HepG2 (cell line): ENCODE results near the gene CCL18. TPM values are rescaled to one million over a fixed set of nuclear protein-coding genes. Genes with fewer than 3 reads are reported as not detected.

Experiments
- ATAC-seq: fragments of 200-7000 bp; cut with Tn5 transposase; 3 replicates; pipeline ENCODE4 v1.9.1; 2020; ENCODE audit warnings: mild to moderate bottlenecking, moderate library complexity
- BruUV-seq: library from RNA; stranded (reverse); fragments of 400-500 nt; replicated peaks from 2 replicates; lab custom pipeline; 2021; lab: Mats Ljungman, UMichigan
- CTCF ChIA-PET: fragments of 300-600 bp; formaldehyde crosslinking; extraction: SDS; loops from one replicate; lab custom pipeline; 2021; ENCODE audit warnings: low total read pairs, inconsistent platforms, low intra/inter-chr PET ratio; lab: Yijun Ruan, JAX
- POLR2A ChIA-PET: fragments of 350-600 bp; sonication (Branson Sonifier 250); formaldehyde crosslinking; loops from one replicate; lab custom pipeline; 2020; ENCODE audit warnings: antibody characterized with exemption, inconsistent platforms; lab: Yijun Ruan, JAX
- DNase-seq: peaks from one replicate; pipeline ENCODE4 v3.0.0-alpha.2; 2015; ENCODE audit warnings: low spot score
- FAIRE-seq: peaks from 3 replicates; lab custom pipeline; 2011; peaks lifted over from hg19 to GRCh38; lab: Jason Lieb, UNC
- H2AFZ ChIP-seq: one replicate; pipeline ENCODE4 v1.6.1; 2011; ENCODE audit warnings: low read length, inconsistent platforms
- H3K27ac ChIP-seq: fragments of 300-600 bp; 3 replicates; pipeline ENCODE4 v1.8.0; 2011; ENCODE audit warnings: mixed run types, mild to moderate bottlenecking, mixed read lengths, low read length, inconsistent platforms; ENCODE audit not compliant: insufficient read depth; ENCODE audit errors: extremely low read length
- H3K27me3 ChIP-seq, 2 experiments: fragments of 200-600 bp in 1 of 2; 2 replicates in 1 of 2; 3 replicates in 1 of 2; pipeline versions ENCODE4 v1.6.0 to v1.8.0; 2011; ENCODE audit warnings: low read length in 2 of 2, mild to moderate bottlenecking in 2 of 2, moderate library complexity in 2 of 2, inconsistent platforms in 1 of 2; ENCODE audit not compliant: insufficient read depth in 2 of 2, control insufficient read depth in 1 of 2
- H3K36me3 ChIP-seq, 2 experiments: fragments of 200-600 bp in 1 of 2; replicated peaks in 1 of 2; 2 replicates in 1 of 2; 3 replicates in 1 of 2; pipeline versions ENCODE4 v1.5.1 to v1.8.0; 2011; ENCODE audit warnings: low read length in 2 of 2, inconsistent platforms in 1 of 2; ENCODE audit not compliant: insufficient read depth in 2 of 2, control insufficient read depth in 1 of 2
- H3K4me1 ChIP-seq: 2 replicates; pipeline ENCODE4 v1.5.1; 2012; ENCODE audit warnings: low read length, inconsistent platforms; ENCODE audit not compliant: insufficient read depth
- H3K4me2 ChIP-seq: 2 replicates; pipeline ENCODE4 v1.6.0; 2011; ENCODE audit warnings: low read depth, low read length, inconsistent platforms
- H3K4me3 ChIP-seq, 3 experiments: fragments of 200-600 bp in 1 of 3; sonication (generic), shearing (Covaris generic) in 1 of 3; replicated peaks in 1 of 3; 2 replicates each; pipeline ENCODE4 v1.5.1; 2011 to 2016; ENCODE audit warnings: low read length in 3 of 3, inconsistent platforms in 2 of 3, low read depth in 2 of 3, mild to moderate bottlenecking in 2 of 3, control low read depth in 1 of 3, mixed read lengths in 1 of 3; ENCODE audit not compliant: insufficient read depth in 1 of 3
- H3K79me2 ChIP-seq: one replicate; pipeline ENCODE4 v1.6.1; 2011; ENCODE audit warnings: low read length, inconsistent platforms; ENCODE audit not compliant: insufficient read depth
- H3K9ac ChIP-seq: 2 replicates; pipeline ENCODE4 v1.6.0; 2011; ENCODE audit warnings: mild to moderate bottlenecking, low read depth, low read length, inconsistent platforms; ENCODE audit not compliant: insufficient read depth
- H3K9me3 ChIP-seq: 2 replicates; pipeline ENCODE4 v1.5.1; 2012; ENCODE audit warnings: mild to moderate bottlenecking, low read length
- H4K20me1 ChIP-seq: 2 replicates; pipeline ENCODE4 v1.6.0; 2011; ENCODE audit warnings: inconsistent platforms, mild to moderate bottlenecking, low read length, moderate library complexity; ENCODE audit not compliant: insufficient read depth
- ARNT2 ChIP-seq: sonication (generic); formaldehyde crosslinking; IDR thresholded peaks from 2 replicates; pipeline ENCODE4 v1.8.0; 2022; ENCODE audit warnings: mild to moderate bottlenecking, low read depth, missing genetic modification reagents, moderate library complexity
- CCAR2 ChIP-seq: fragments of 200-400 bp; formaldehyde crosslinking; optimal IDR thresholded peaks from 2 replicates; pipeline ENCODE3; 2018; ENCODE audit warnings: low read depth, mild to moderate bottlenecking, low read length, moderate library complexity
- DMTF1 ChIP-seq: sonication (generic); formaldehyde crosslinking; IDR thresholded peaks from 2 replicates; pipeline ENCODE4 v1.4.0; 2020; ENCODE audit warnings: mild to moderate bottlenecking, missing genetic modification reagents
- EEA1 ChIP-seq: sonication (generic); formaldehyde crosslinking; IDR thresholded peaks from 2 replicates; pipeline ENCODE4 v1.5.1; 2020; ENCODE audit warnings: mild to moderate bottlenecking, missing genetic modification reagents, borderline replicate concordance
- HMG20A ChIP-seq: IDR thresholded peaks from 2 replicates; pipeline ENCODE4 v1.6.1; 2016; ENCODE audit warnings: borderline replicate concordance
- HNRNPL ChIP-seq: fragments of 200-400 bp; formaldehyde crosslinking; IDR thresholded peaks from 2 replicates; pipeline ENCODE4 v1.6.1; 2017; ENCODE audit warnings: mild to moderate bottlenecking, low read depth, low read length
- KDM3A ChIP-seq: IDR thresholded peaks from 2 replicates; pipeline ENCODE4 v1.6.1; 2018; ENCODE audit warnings: low read depth, missing compliant biosample characterization
- MNT ChIP-seq: fragments of 450-650 bp; IDR thresholded peaks from 2 replicates; pipeline ENCODE4 v1.6.1; 2016
- MXD1 ChIP-seq: sonication (generic); formaldehyde crosslinking; IDR thresholded peaks from 2 replicates; pipeline ENCODE4 v1.4.0; 2020; ENCODE audit warnings: mild to moderate bottlenecking, missing genetic modification reagents
- NKX3-1 ChIP-seq: sonication (generic); formaldehyde crosslinking; IDR thresholded peaks from 2 replicates; pipeline ENCODE4 v1.5.0; 2020; ENCODE audit warnings: missing genetic modification reagents
- PBX3 ChIP-seq: sonication (generic); formaldehyde crosslinking; IDR thresholded peaks from 2 replicates; pipeline ENCODE4 v1.8.1; 2023; ENCODE audit warnings: missing genetic modification reagents, inconsistent platforms, borderline replicate concordance
- SMARCE1 ChIP-seq: fragments of 450-650 bp; IDR thresholded peaks from 2 replicates; pipeline ENCODE4 v1.6.1; 2017; ENCODE audit warnings: borderline replicate concordance
- TCF12 ChIP-seq, 2 experiments: fragments of 450-650 bp in 1 of 2; sonication (generic) in 1 of 2; formaldehyde crosslinking in 1 of 2; IDR thresholded peaks; 2 replicates each; pipeline versions ENCODE4 v1.6.1 to v1.8.0; 2017 to 2022; ENCODE audit warnings: antibody characterized with exemption in 1 of 2, mild to moderate bottlenecking in 1 of 2, missing genetic modification reagents in 1 of 2, moderate library complexity in 1 of 2
- ZNF17 ChIP-seq: sonication (generic); formaldehyde crosslinking; IDR thresholded peaks from 2 replicates; pipeline ENCODE4 v1.5.0; 2020; ENCODE audit warnings: mild to moderate bottlenecking, missing genetic modification reagents
- ZNF34 ChIP-seq: sonication (generic); formaldehyde crosslinking; IDR thresholded peaks from 2 replicates; pipeline ENCODE4 v1.4.0; 2020; ENCODE audit warnings: mild to moderate bottlenecking, missing genetic modification reagents, borderline replicate concordance
- ZNF558 ChIP-seq: sonication (generic); formaldehyde crosslinking; IDR thresholded peaks from 2 replicates; pipeline ENCODE4 v1.9.0; 2022; ENCODE audit warnings: mild to moderate bottlenecking, missing genetic modification reagents, borderline replicate concordance
- WGBS: methylation state at CpG from one replicate; pipeline ENCODE4 v1.1.6; 2017; ENCODE audit warnings: low lambda C conversion rate; 5-methylcytosine and 5-hydroxymethylcytosine counted together
- in situ Hi-C: cut with HindIII; loops from 2 replicates; pipeline ENCODE4 v1.10.0; 2017; ENCODE audit warnings: low pct_unique_long_range_greater_than_20kb; ENCODE audit not compliant: extremely low pct_ligation_motif_present
- intact Hi-C: fragments of 100-400 bp; cut with micrococcal nuclease; formaldehyde crosslinking; loops from one replicate; pipeline ENCODE4 v1.10.0; 2022; ENCODE audit not compliant: unreplicated experiment
- polyA plus RNA-seq, 8 experiments: library from polyadenylated mRNA; depleted of rRNA in 3 of 8; stranded (reverse) in 7 of 8; unstranded in 1 of 8; fragments of >200 nt; fragmentation: Illumina TruSeq in 4 of 8; extraction: Trizol in 4 of 8; gene quantifications; 2 replicates each; pipeline versions ENCODE4 v1.2.1 to v1.2.3, GENCODE V29; 2011 to 2016; ENCODE audit warnings: low read depth in 4 of 8, missing spikeins in 1 of 8, mixed read lengths in 1 of 8; ENCODE audit not compliant: insufficient read depth in 1 of 8
- total RNA-seq, 5 experiments: library from RNA; depleted of rRNA; stranded (reverse); fragments of >200 nt; fragmentation: Illumina TruSeq; extraction: Trizol; gene quantifications; 2 replicates each; pipeline ENCODE4 v1.2.3, GENCODE V29; 2016; ENCODE audit warnings: low read depth in 1 of 5

CCL18 gene
- total and polyA plus RNA-seq, 2 of the 13 experiments (the other 11 are each of a cell fraction or from before 2014, with no cell fraction given), result not detected

- ATAC-seq (no peak), DNase-seq (no peak), FAIRE-seq (no peak)
- ChIA-PET POLR2A (interaction anchor here (1.4 to 2.1 kb wide), 2 partner anchors 90 to 101 kb away, joined by 14 to 19 read pairs; partner anchors contain the start of gene CCL16), CTCF (interaction anchor here (0.8 to 2.9 kb wide), 3 partner anchors 77 to 125 kb away, joined by 3 to 28 read pairs (median 7); no protein-coding TSS in a partner anchor)
- 5% methylated on average over 2 of the region's 2 CpGs for WGBS
- H4K20me1 ChIP-seq, result no peaks in the 10 kb centered on the region
- no peak overlapping the region for H3K4me2 ChIP-seq
- H3K4me1 ChIP-seq, result no peaks in the 10 kb centered on the region
- H2AFZ ChIP-seq, result no peak overlapping the region
- no peak overlapping the region for H3K4me3 ChIP-seq
- H3K27ac ChIP-seq, result no peak overlapping the region
- peaks cover 0 to 16% of the 10 kb centered on the region in 2 experiments; a peak in 2 of 5 replicates for H3K27me3 ChIP-seq
- intact Hi-C loops (loop anchor here (1.0 to 2.0 kb wide), 2 partner anchors 63 to 102 kb away; no protein-coding TSS in a partner anchor), in situ Hi-C loops (loop anchor here (5.0 kb wide), 1 partner anchor 99 kb away; no protein-coding TSS in a partner anchor)
- BruUV-seq, result no TSS peak
- no peaks in the 10 kb centered on the region for H3K79me2 ChIP-seq
- H3K9me3 ChIP-seq, result no peaks in the 10 kb centered on the region
- no peak overlapping the region for H3K9ac ChIP-seq
- no peaks in the 10 kb centered on the region for H3K36me3 ChIP-seq
- no peak for TF ChIP-seq EEA1
- no peak for TF ChIP-seq CCAR2
- no peak for TF ChIP-seq DMTF1
- no peak for TF ChIP-seq MNT
- TF ChIP-seq HNRNPL, result no peak
- TF ChIP-seq NKX3-1 (CRISPR knock-in tag), result no peak
- TF ChIP-seq PBX3 (CRISPR knock-in tag), result no peak
- TF ChIP-seq TCF12 (IDR thresholded peaks at IDR 0.05), result no peak
- TF ChIP-seq TCF12 (CRISPR knock-in tag; IDR thresholded peaks at IDR 0.05), result no peak
- TF ChIP-seq ZNF34, result no peak
- no peak for TF ChIP-seq ZNF558 (CRISPR knock-in tag)
- no peak for TF ChIP-seq ZNF17 (CRISPR knock-in tag)
- TF ChIP-seq SMARCE1, result no peak
- no peak for TF ChIP-seq MXD1 (CRISPR knock-in tag)
- no peak for TF ChIP-seq HMG20A (CRISPR knock-in tag)
- no peak for TF ChIP-seq KDM3A
- no peak for TF ChIP-seq ARNT2 (CRISPR knock-in tag)
Measured at GRCh38 chr17:36071751-36072150, 7.7 kb downstream of the CCL18 start.
